Memory B cell (primary cell): ENCODE results near the gene EAF2.
A peak's percentile ranks its signal among the peaks of the same experiment; 100 is the strongest.
"Not testable (repeated sequence)": the region's sequence is repeated elsewhere in the genome, so short reads cannot be mapped to it uniquely, and the experiment has no call there.

ENCODE experiments used
- ATAC-seq: fragments of 150-1000 bp; cut with Tn5 transposase; 2 replicates; pipeline ENCODE4 v1.10.0; 2021; ENCODE audit warnings: low read depth, mild to moderate bottlenecking, moderate library complexity
- DNase-seq, 2 donors: peaks; one replicate each; pipeline ENCODE4 v3.0.0; 2022; ENCODE audit warnings: low spot score in 2 of 2
- H3K27ac Mint-ChIP-seq: one replicate; pipeline ENCODE4 v1.8.0; 2022; ENCODE audit warnings: mild to moderate bottlenecking, moderate library complexity, mixed read lengths
- H3K27me3 Mint-ChIP-seq: one replicate; pipeline ENCODE4 v1.8.0; 2022; ENCODE audit warnings: mixed read lengths
- H3K36me3 Mint-ChIP-seq: one replicate; pipeline ENCODE4 v1.8.0; 2022; ENCODE audit warnings: mild to moderate bottlenecking, mixed read lengths
- H3K4me1 Mint-ChIP-seq: one replicate; pipeline ENCODE4 v1.8.0; 2022; ENCODE audit warnings: mixed read lengths
- H3K4me3 Mint-ChIP-seq: one replicate; pipeline ENCODE4 v1.8.0; 2022; ENCODE audit warnings: mild to moderate bottlenecking, moderate library complexity, mixed read lengths
- H3K9me3 Mint-ChIP-seq: one replicate; pipeline ENCODE4 v1.8.0; 2022; ENCODE audit warnings: mixed read lengths

The EAF2 gene

GRCh38 chr3:121834157-121834670 is 795 bp upstream of the EAF2 start:
- H3K36me3 Mint-ChIP-seq: peaks cover 13% of the 10 kb centered on the region
- H3K27ac Mint-ChIP-seq: peak overlapping the region; percentile 92
- H3K4me3 Mint-ChIP-seq: peak overlapping the region; percentile 99
- peaks cover 44% of the 10 kb centered on the region for H3K4me1 Mint-ChIP-seq
- H3K9me3 Mint-ChIP-seq: no peaks in the 10 kb centered on the region
- no peaks in the 10 kb centered on the region for H3K27me3 Mint-ChIP-seq
- ATAC-seq: no peak
- DNase-seq: no peak

GRCh38 chr3:121835465-121835801 is 424 bp downstream of the EAF2 start:
- Mint-ChIP-seq H3K36me3 (peaks cover 16% of the 10 kb centered on the region), H3K9me3 (no peaks in the 10 kb centered on the region), H3K27me3 (no peaks in the 10 kb centered on the region), H3K4me1 (peaks cover 38% of the 10 kb centered on the region), H3K27ac (peak overlapping the region; percentile 92), H3K4me3 (peak overlapping the region; percentile 99)
- DNase-seq (no peak), ATAC-seq (peak; percentile 2)

DNA sequence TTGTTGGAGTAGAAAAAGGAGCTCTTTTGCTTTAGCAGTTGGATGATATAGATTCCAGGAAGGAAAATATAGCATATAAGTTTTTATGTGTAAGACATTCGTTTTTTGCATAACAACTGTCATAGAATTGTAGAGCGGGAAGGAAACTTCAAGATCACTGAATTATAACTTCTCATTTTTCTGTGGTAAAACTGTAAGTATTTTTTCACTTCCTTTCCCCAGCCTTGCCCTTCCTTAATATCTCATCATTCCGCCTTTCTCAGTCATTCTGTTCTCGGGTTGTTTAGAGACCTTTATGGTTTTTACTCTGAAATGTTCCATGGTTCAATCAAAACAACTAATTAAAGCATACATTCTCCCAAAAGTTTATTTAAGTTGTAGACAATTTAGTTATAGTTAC is 1.1 kb downstream of the EAF2 start:
- Mint-ChIP-seq H3K4me1 (peaks cover 36% of the 10 kb centered on the region), H3K27me3 (no peaks in the 10 kb centered on the region), H3K36me3 (peaks cover 21% of the 10 kb centered on the region), H3K27ac (peak overlapping the region; percentile 92), H3K9me3 (no peaks in the 10 kb centered on the region), H3K4me3 (peak overlapping the region; percentile 99)
- DNase-seq (no peak), ATAC-seq (no peak)

GRCh38 chr3:121836481-121836880 is 1.5 kb downstream of the EAF2 start:
- no peak for ATAC-seq
- peaks cover 19% of the 10 kb centered on the region for H3K36me3 Mint-ChIP-seq
- H3K4me1 Mint-ChIP-seq: peaks cover 32% of the 10 kb centered on the region
- H3K27me3 Mint-ChIP-seq: no peaks in the 10 kb centered on the region
- H3K9me3 Mint-ChIP-seq: no peaks in the 10 kb centered on the region
- no peak for DNase-seq
- peak overlapping the region; percentile 99 for H3K4me3 Mint-ChIP-seq
- H3K27ac Mint-ChIP-seq: peak overlapping the region; percentile 92

GRCh38 chr3:121839962-121840361 is 5.0 kb downstream of the EAF2 start:
- ATAC-seq: no peak
- DNase-seq: no peak
- Mint-ChIP-seq H3K4me1 (peaks cover 23% of the 10 kb centered on the region), H3K36me3 (peaks cover 20% of the 10 kb centered on the region), H3K27me3 (no peaks in the 10 kb centered on the region), H3K4me3 (no peak overlapping the region), H3K27ac (no peak overlapping the region), H3K9me3 (no peaks in the 10 kb centered on the region)

DNA sequence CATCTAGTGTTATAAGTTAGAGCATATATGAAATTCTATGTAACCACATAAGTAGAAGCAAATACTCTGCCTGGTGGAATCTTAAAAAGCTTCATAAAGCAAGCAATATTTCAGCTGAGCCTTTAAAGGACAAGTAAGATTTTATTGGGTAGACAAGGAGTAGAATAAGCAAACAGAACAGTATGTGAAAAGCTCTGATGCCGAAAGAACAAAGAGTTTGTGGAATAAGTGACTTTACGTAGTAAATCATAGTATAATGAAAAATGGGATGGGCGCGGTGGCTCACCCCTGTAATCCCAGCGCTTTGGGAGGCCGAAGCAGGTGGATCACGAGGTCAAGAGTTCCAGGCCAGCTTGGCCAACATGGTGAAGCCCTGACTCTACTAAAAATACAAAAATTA is 9.9 kb downstream of the EAF2 start:
- Mint-ChIP-seq H3K36me3 (peaks cover 32% of the 10 kb centered on the region), H3K4me1 (peaks cover 30% of the 10 kb centered on the region), H3K4me3 (no peak overlapping the region), H3K27me3 (no peaks in the 10 kb centered on the region), H3K27ac (no peak overlapping the region), H3K9me3 (no peaks in the 10 kb centered on the region)
- DNase-seq: no peak
- ATAC-seq: no peak

DNA sequence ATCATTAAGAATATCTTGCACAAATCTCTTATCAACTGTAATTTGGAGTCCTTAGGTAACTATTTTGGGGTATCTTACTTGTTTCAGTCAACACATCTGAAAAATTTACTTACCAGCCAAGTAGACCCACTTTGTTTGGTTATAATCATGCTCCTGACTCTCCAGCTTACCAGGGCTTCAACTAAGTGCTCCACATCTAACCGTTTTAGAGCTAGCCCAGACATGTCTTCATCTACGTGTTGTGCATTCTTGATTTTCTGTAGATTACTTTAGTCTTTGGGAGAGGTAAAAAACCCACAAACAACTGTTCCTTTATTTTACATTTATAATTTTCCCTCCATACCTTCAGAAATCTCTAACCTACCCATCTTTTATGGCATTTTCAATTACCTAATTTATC is 17.2 kb downstream of the EAF2 start:
- H3K36me3 Mint-ChIP-seq: peaks cover 38% of the 10 kb centered on the region
- peaks cover 33% of the 10 kb centered on the region for H3K4me1 Mint-ChIP-seq
- ATAC-seq (no peak), DNase-seq (no peak)
- H3K4me3 Mint-ChIP-seq: no peak overlapping the region
- no peaks in the 10 kb centered on the region for H3K27me3 Mint-ChIP-seq
- H3K27ac Mint-ChIP-seq: peak overlapping the region; percentile 38
- H3K9me3 Mint-ChIP-seq: no peaks in the 10 kb centered on the region

- Mint-ChIP-seq H3K4me3 (no peak overlapping the region), H3K27me3 (no peaks in the 10 kb centered on the region), H3K4me1 (peaks cover 41% of the 10 kb centered on the region), H3K9me3 (no peaks in the 10 kb centered on the region), H3K36me3 (peaks cover 48% of the 10 kb centered on the region), H3K27ac (peak overlapping the region; percentile 78)
- no peak for DNase-seq
- ATAC-seq: no peak
Measured at GRCh38 chr3:121855555-121855954, 20.5 kb downstream of the EAF2 start.

DNA sequence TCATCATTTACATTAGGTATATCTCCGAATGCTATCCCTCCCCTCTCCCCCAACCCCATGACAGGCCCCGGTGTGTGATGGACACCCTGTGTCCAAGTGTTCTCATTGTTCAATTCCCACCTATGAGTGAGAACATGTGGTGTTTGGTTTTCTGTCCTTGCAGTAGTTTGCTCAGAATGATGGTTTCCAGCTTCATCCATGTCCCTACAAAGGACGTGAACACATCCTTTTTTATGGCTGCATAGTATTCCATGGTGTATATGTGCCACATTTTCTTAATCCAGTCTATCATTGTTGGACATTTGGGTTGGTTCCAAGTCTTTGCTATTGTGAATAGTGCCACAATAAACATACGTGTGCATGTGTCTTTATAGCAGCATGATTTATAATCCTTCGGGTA is 22.8 kb downstream of the EAF2 start:
- not testable (repeated sequence) for H3K9me3 Mint-ChIP-seq, H3K27ac Mint-ChIP-seq, H3K4me3 Mint-ChIP-seq, DNase-seq, H3K27me3 Mint-ChIP-seq, ATAC-seq
- H3K4me1 Mint-ChIP-seq: peaks cover 45% of the 10 kb centered on the region
- H3K36me3 Mint-ChIP-seq: peaks cover 59% of the 10 kb centered on the region

GRCh38 chr3:121863247-121863646 is 28.2 kb downstream of the EAF2 start:
- ATAC-seq, H3K9me3 Mint-ChIP-seq, H3K27me3 Mint-ChIP-seq, H3K4me3 Mint-ChIP-seq, H3K27ac Mint-ChIP-seq, DNase-seq: not testable (repeated sequence)
- H3K36me3 Mint-ChIP-seq: peaks cover 60% of the 10 kb centered on the region
- peaks cover 40% of the 10 kb centered on the region for H3K4me1 Mint-ChIP-seq

- H3K4me1 Mint-ChIP-seq: peaks cover 39% of the 10 kb centered on the region
- H3K27ac Mint-ChIP-seq: no peak overlapping the region
- H3K27me3 Mint-ChIP-seq: no peaks in the 10 kb centered on the region
- H3K9me3 Mint-ChIP-seq: no peaks in the 10 kb centered on the region
- ATAC-seq (no peak), DNase-seq (no peak)
- H3K4me3 Mint-ChIP-seq: no peak overlapping the region
- H3K36me3 Mint-ChIP-seq: peaks cover 60% of the 10 kb centered on the region
Measured at GRCh38 chr3:121863801-121864200, 28.8 kb downstream of the EAF2 start.

DNA sequence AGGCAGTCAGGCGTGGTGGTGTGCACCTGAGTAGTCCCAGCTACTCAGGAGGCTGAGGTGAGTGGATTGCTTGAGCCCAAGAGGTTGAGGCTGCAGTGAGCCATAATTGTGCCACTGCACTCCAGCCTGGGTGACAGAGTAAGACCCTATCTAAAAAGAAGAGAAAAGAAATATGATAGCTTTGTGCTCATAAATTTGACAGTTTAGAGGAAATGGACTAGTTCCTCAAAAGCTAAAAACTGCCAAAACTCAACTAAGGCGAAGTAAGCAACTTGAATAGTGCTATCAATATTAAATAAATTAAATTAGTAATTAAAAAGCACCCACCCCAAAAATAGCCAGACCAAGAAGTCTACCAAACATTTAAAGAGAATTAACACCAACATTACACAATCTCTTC is 34.7 kb downstream of the EAF2 start:
- H3K9me3 Mint-ChIP-seq: no peaks in the 10 kb centered on the region
- no peak overlapping the region for H3K4me3 Mint-ChIP-seq
- ATAC-seq (no peak), DNase-seq (no peak)
- no peak overlapping the region for H3K27ac Mint-ChIP-seq
- H3K27me3 Mint-ChIP-seq: no peaks in the 10 kb centered on the region
- peaks cover 47% of the 10 kb centered on the region for H3K36me3 Mint-ChIP-seq
- peaks cover 36% of the 10 kb centered on the region for H3K4me1 Mint-ChIP-seq

DNA sequence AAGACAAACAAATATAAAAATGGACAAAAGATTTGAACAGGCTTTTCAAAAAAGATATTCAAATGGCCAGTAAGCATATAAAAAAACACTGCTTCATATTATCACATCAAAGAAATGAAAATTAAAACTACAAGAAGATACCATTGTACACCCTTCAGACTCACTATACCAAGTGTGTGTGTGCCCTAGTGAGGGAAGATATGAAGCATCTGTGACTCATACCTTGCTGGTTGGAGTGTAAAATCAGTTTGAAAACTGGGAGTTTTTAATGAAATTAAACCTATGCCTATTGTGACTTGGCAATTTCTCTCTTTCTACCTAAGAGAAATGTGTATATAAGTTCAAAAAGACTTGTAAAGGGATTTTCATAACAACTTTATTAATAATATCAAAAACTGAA is 35.7 kb downstream of the EAF2 start:
- DNase-seq (no peak), ATAC-seq (no peak)
- Mint-ChIP-seq H3K4me1 (peaks cover 41% of the 10 kb centered on the region), H3K27me3 (no peaks in the 10 kb centered on the region), H3K27ac (no peak overlapping the region), H3K36me3 (peaks cover 54% of the 10 kb centered on the region), H3K4me3 (no peak overlapping the region), H3K9me3 (no peaks in the 10 kb centered on the region)

DNA sequence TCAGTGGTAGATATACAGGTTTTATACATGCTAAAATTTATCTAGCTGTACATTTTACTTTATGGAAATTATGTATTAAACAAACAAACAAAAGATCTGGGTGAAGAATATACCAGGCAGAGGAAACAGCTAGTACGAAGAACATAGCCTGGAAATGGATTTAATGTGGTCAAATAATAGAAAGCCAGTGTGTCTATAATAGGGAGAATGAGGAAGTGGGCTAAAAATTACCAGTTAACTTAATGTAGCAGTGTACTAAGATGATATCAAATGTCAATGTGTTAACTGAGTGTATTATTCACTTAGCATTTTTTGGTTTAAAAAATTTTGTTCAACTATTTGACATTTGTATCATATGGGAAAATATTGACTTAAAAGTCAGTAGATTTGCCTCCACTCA is 36.4 kb downstream of the EAF2 start:
- peaks cover 40% of the 10 kb centered on the region for H3K4me1 Mint-ChIP-seq
- ATAC-seq (peak; percentile 56), DNase-seq (no peak)
- no peaks in the 10 kb centered on the region for H3K9me3 Mint-ChIP-seq
- H3K27ac Mint-ChIP-seq: peak overlapping the region; percentile 22
- H3K27me3 Mint-ChIP-seq: no peaks in the 10 kb centered on the region
- H3K4me3 Mint-ChIP-seq: no peak overlapping the region
- H3K36me3 Mint-ChIP-seq: peaks cover 51% of the 10 kb centered on the region

GRCh38 chr3:121878411-121878810 is 43.4 kb downstream of the EAF2 start:
- Mint-ChIP-seq H3K36me3 (peaks cover 40% of the 10 kb centered on the region), H3K4me3 (no peak overlapping the region), H3K27ac (peak overlapping the region; percentile 9), H3K27me3 (no peaks in the 10 kb centered on the region), H3K4me1 (peaks cover 19% of the 10 kb centered on the region), H3K9me3 (no peaks in the 10 kb centered on the region)
- no peak for DNase-seq
- no peak for ATAC-seq
